Endothelial cell of umbilical vein (primary cell): Measurements from ENCODE around the gene COA7. TPM values are rescaled to one million over a fixed set of nuclear protein-coding genes. Genes with fewer than 3 reads are reported as not detected.

Experiments used
- BruUV-seq: library from RNA; stranded (reverse); fragments of 400-500 nt; replicated peaks from 2 replicates; lab custom pipeline; 2021; lab: Mats Ljungman, UMichigan
- CTCF ChIA-PET: fragments of 300-600, 350-600 bp; sonication (Branson Sonifier 250); formaldehyde crosslinking; loops from one replicate; lab custom pipeline; 2021; ENCODE audit warnings: antibody characterized with exemption, inconsistent platforms; lab: Charles Lee
- POLR2A ChIA-PET: fragments of 300-600, 350-600 bp; sonication (Branson Sonifier 250); formaldehyde crosslinking; loops from one replicate; lab custom pipeline; 2021; ENCODE audit warnings: antibody characterized with exemption, inconsistent platforms; lab: Charles Lee
- DNase-seq: peaks from one replicate; pipeline ENCODE4 v3.0.0-alpha.2; 2011; ENCODE audit warnings: low read depth, low spot score
- FAIRE-seq: peaks from 2 replicates; lab custom pipeline; 2011; peaks lifted over from hg19 to GRCh38; lab: Jason Lieb, UNC
- H2AFZ ChIP-seq: 2 replicates; pipeline ENCODE4 v1.6.0; 2012; ENCODE audit warnings: low read depth, low read length, control low read depth, inconsistent platforms
- H3K27ac ChIP-seq: 2 replicates; pipeline ENCODE4 v1.5.1; 2011; ENCODE audit warnings: low read depth, mild to moderate bottlenecking, control low read depth, low read length, moderate library complexity; ENCODE audit not compliant: insufficient read depth
- H3K27me3 ChIP-seq, 2 experiments: 2 replicates each; pipeline versions ENCODE4 v1.6.0 to v1.6.1; 2011; ENCODE audit warnings: low read length in 2 of 2, mixed read lengths in 1 of 2; ENCODE audit not compliant: control insufficient read depth in 2 of 2, insufficient read depth in 2 of 2
- H3K36me3 ChIP-seq, 2 experiments: 2 replicates in 1 of 2; 3 replicates in 1 of 2; pipeline ENCODE4 v1.5.1; 2011; ENCODE audit warnings: low read length in 2 of 2, mild to moderate bottlenecking in 1 of 2, moderate library complexity in 1 of 2; ENCODE audit not compliant: control insufficient read depth in 2 of 2, insufficient read depth in 2 of 2; ENCODE audit errors: extremely low read depth in 1 of 2
- H3K4me1 ChIP-seq: 3 replicates; pipeline ENCODE4 v1.5.1; 2011; ENCODE audit warnings: mild to moderate bottlenecking, low read length; ENCODE audit not compliant: control insufficient read depth, insufficient read depth; ENCODE audit errors: extremely low read depth
- H3K4me2 ChIP-seq: 2 replicates; pipeline ENCODE4 v1.6.1; 2011; ENCODE audit warnings: low read length, control low read depth, mixed read lengths; ENCODE audit not compliant: insufficient read depth
- H3K4me3 ChIP-seq, 3 experiments: fragments of 200-600 bp in 1 of 3; sonication (generic), shearing (Covaris generic) in 1 of 3; replicated peaks in 1 of 3; 2 replicates each; pipeline ENCODE4 v1.5.1; 2011 to 2016; ENCODE audit warnings: control low read depth in 3 of 3, low read length in 3 of 3, mild to moderate bottlenecking in 2 of 3, inconsistent platforms in 1 of 3, low read depth in 1 of 3, moderate library complexity in 1 of 3; ENCODE audit not compliant: insufficient read depth in 1 of 3
- H3K79me2 ChIP-seq: 2 replicates; pipeline ENCODE4 v1.6.0; 2012; ENCODE audit warnings: low read length, inconsistent platforms; ENCODE audit not compliant: control insufficient read depth, insufficient read depth
- H3K9ac ChIP-seq: replicated peaks from 2 replicates; pipeline ENCODE3; 2011; ENCODE audit warnings: low read length, control low read depth; ENCODE audit not compliant: insufficient read depth; ENCODE audit errors: extremely low read depth
- H3K9me1 ChIP-seq: replicated peaks from 3 replicates; pipeline ENCODE4 v1.6.0; 2011; ENCODE audit warnings: mild to moderate bottlenecking, low read length; ENCODE audit not compliant: control insufficient read depth, insufficient read depth; ENCODE audit errors: extremely low read depth
- H3K9me3 ChIP-seq: replicated peaks from 2 replicates; pipeline ENCODE4 v1.5.1; 2012; ENCODE audit warnings: low read length, inconsistent platforms; ENCODE audit not compliant: control insufficient read depth, insufficient read depth
- H4K20me1 ChIP-seq: replicated peaks from 2 replicates; pipeline ENCODE3; 2011; ENCODE audit warnings: mild to moderate bottlenecking, low read length; ENCODE audit not compliant: control insufficient read depth, insufficient read depth; ENCODE audit errors: extremely low read depth
- CTCF ChIP-seq, 2 donors: IDR thresholded peaks; 1 replicate in 1 of 2; 2 replicates in 1 of 2; pipeline ENCODE4 v1.5.1; 2011; ENCODE audit warnings: low read length in 2 of 2, mild to moderate bottlenecking in 2 of 2, moderate library complexity in 2 of 2, control low read depth in 1 of 2, inconsistent platforms in 1 of 2, low read depth in 1 of 2; ENCODE audit not compliant: insufficient read depth in 1 of 2; ENCODE audit errors: extremely low read depth in 1 of 2
- EZH2 ChIP-seq: IDR thresholded peaks from 2 replicates; pipeline ENCODE4 v1.6.1; 2012; ENCODE audit warnings: borderline replicate concordance, low read depth, mild to moderate bottlenecking, moderate library complexity, low read length, inconsistent platforms; ENCODE audit not compliant: severe bottlenecking
- FOS ChIP-seq: IDR thresholded peaks from 2 replicates; pipeline ENCODE4 v1.6.1; 2011; ENCODE audit warnings: mild to moderate bottlenecking, low read length, moderate library complexity, borderline replicate concordance; ENCODE audit not compliant: insufficient read depth
- GATA2 ChIP-seq: IDR thresholded peaks from 2 replicates; pipeline ENCODE4 v1.7.0; 2011; ENCODE audit warnings: low read depth, mild to moderate bottlenecking, moderate library complexity, mixed read lengths, low read length; ENCODE audit not compliant: insufficient read length, insufficient read depth
- JUN ChIP-seq: IDR thresholded peaks from 2 replicates; pipeline ENCODE4 v1.6.1; 2011; ENCODE audit warnings: borderline replicate concordance, low read depth; ENCODE audit not compliant: insufficient read length, insufficient read depth
- MAX ChIP-seq: IDR thresholded peaks from 2 replicates; pipeline ENCODE4 v1.6.1; 2011; ENCODE audit not compliant: insufficient read depth, insufficient read length
- MYC ChIP-seq: IDR thresholded peaks from one replicate; pipeline ENCODE4 v1.6.1; 2011; ENCODE audit warnings: mild to moderate bottlenecking, low read depth, low read length
- POLR2A ChIP-seq: IDR thresholded peaks from 2 replicates; pipeline ENCODE4 v1.6.1; 2012; ENCODE audit warnings: low read depth, mild to moderate bottlenecking, control low read depth, low read length
- POLR2AphosphoS5 ChIP-seq: IDR thresholded peaks from 2 replicates; pipeline ENCODE4 v1.6.1; 2012; ENCODE audit warnings: low read depth, mild to moderate bottlenecking, control low read depth, low read length, moderate library complexity; ENCODE audit not compliant: insufficient read depth
- dilution Hi-C: fragments of 300-500 bp; cut with MboI; formaldehyde crosslinking; loops from one replicate; pipeline ENCODE4 v1.15.0; 2019; ENCODE audit warnings: low sequenced_read_pairs; ENCODE audit not compliant: extremely low pct_ligation_motif_present
- intact Hi-C: fragments of 100-400 bp; cut with micrococcal nuclease; formaldehyde crosslinking; loops from one replicate; pipeline ENCODE4 v1.10.0; 2022
- polyA plus RNA-seq, 4 experiments: library from polyadenylated mRNA; depleted of rRNA in 3 of 4; stranded (reverse) in 3 of 4; unstranded in 1 of 4; fragments of >200 nt; gene quantifications; 2 replicates each; pipeline versions ENCODE4 v1.2.1 to v1.2.3, GENCODE V29; 2011 to 2012; ENCODE audit warnings: missing spikeins in 1 of 4
- total RNA-seq: library from RNA; stranded (reverse); gene quantifications from 2 replicates; pipeline ENCODE4 v1.2.3, GENCODE V29; 2021

COA7 gene
- total and polyA plus RNA-seq, 2 donors (not counting 3 experiments of a cell fraction or from before 2014, with no cell fraction given), result 11.7 to 28.6 TPM

- BruUV-seq, result no TSS peak
- Histone ChIP-seq H3K4me3 (no peak overlapping the region), H2AFZ (no peak overlapping the region), H3K4me2 (no peak overlapping the region), H3K27ac (no peak overlapping the region), H3K4me1 (no peaks in the 10 kb centered on the region), H3K9me3 (no peaks in the 10 kb centered on the region), H3K9me1 (no peaks in the 10 kb centered on the region), H3K36me3 (no peaks in the 10 kb centered on the region), H3K27me3 (peaks cover 0 to 2% of the 10 kb centered on the region in 2 experiments), H3K9ac (no peak overlapping the region), H4K20me1 (no peaks in the 10 kb centered on the region), H3K79me2 (no peaks in the 10 kb centered on the region)
- intact Hi-C loops, result loop anchor here (5.0 kb wide), 3 partner anchors 113 to 538 kb away; partner anchors contain the start of genes CC2D1B and TUT4
- TF ChIP-seq MYC (no peak), MAX (no peak), GATA2 (no peak), CTCF (IDR thresholded peaks at IDR 0.05; ENCODE audit: extremely low read depth in 1 of 2, insufficient read depth in 1 of 2, low read depth in 1 of 2, low read length in 2 of 2) (no peak), FOS (no peak), POLR2A (no peak), JUN (no peak), EZH2 (no peak), POLR2AphosphoS5 (no peak)
- FAIRE-seq, result no peak
- ChIA-PET CTCF (interaction anchor here (1.1 to 2.0 kb wide), 5 partner anchors 14 to 293 kb away, joined by 3 to 5 read pairs (median 3); no protein-coding TSS in a partner anchor), POLR2A (no interaction called here)
- DNase-seq, result no peak
- dilution Hi-C loops, result no loop called here
Observed at GRCh38 chr1:52665006-52665941, 32.9 kb downstream of the COA7 start.
